AG08396 (cell line): ENCODE data around the gene AHNAK.

Experiments used
- DNase-seq: peaks from one replicate; pipeline ENCODE4 v3.0.0; 2012; ENCODE audit warnings: low spot score, mixed read lengths

The AHNAK gene

DNA sequence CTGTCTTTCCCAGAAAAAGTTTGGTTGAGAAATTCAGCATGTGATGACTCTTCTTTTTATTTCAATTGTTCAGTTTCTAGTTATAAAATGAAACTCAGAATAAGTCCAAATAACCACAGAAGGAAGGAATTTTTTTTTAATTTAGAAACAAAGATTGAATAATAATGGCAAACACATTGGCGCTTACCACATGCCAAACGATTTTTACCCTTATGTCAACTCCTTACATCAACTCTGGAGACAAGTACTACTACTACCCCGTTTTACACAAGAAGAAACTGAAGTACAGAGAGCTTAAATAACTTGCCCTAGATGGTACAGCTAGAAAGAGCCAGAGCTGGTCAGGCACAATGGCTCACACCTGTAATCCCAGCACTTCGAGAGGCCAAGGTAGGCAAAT lies 52.4 kb downstream of the AHNAK start:
- DNase-seq: no peak

DNA sequence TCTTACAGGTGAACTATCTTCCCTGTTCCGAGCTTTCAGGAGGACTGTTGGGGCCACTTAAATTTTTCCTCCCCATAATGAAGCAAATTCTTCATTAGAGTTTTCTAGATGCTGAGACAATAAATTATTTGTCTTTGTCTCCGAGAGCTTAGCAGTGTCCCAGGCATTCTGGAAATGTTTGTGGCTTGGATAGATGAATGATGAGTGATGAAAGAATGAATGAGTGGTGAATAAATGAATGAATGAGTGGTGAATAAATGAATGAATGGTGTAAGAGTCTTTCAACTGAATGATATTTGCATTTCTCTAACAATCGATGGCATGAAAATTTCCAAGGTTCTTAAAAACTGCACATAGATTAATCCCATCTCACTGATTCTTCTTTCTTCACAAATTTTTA lies 52.8 kb downstream of the AHNAK start:
- DNase-seq: no peak

DNA sequence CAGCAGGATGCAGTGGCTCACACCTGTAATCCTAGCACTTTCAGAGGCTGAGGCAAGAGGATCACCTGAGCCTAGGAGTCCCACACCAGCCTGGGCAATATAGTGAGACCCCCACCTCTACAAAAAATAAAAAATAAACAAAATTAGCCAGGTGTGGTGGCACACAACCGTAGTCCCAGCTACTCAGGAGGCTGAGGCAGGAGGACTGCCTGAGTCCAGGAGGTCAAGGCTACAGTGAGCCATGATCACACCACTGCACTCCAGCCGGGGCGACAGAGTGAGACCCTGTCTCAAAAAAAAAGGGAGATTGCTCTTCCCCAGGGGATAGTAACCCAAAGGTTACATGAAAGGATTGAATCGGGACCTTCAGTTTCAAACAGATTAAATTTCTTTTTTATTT lies 54.0 kb downstream of the AHNAK start:
- no peak for DNase-seq

- no peak for DNase-seq
Measured at GRCh38 chr11:62491571-62492329, 54.9 kb downstream of the AHNAK start.

DNA sequence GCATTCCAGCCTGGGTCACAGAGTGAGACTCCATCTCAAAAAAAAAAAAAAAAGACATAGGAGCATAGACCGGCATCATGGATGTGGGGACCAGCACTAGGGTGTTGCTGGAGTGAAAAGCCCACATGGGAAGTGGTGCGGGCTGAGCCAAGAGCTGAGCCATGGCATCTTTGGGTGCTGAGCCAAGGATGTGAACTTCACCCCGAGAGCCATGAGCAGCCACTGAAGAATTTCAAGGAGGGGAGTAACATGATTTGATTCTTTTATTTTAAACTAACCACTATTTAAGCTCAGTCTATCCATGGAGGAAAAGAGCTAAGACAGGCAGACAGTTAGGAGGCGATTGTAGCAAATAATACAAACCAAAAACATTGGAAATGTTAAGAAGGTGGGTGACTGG lies 57.4 kb downstream of the AHNAK start:
- peak; percentile 60 for DNase-seq

DNA sequence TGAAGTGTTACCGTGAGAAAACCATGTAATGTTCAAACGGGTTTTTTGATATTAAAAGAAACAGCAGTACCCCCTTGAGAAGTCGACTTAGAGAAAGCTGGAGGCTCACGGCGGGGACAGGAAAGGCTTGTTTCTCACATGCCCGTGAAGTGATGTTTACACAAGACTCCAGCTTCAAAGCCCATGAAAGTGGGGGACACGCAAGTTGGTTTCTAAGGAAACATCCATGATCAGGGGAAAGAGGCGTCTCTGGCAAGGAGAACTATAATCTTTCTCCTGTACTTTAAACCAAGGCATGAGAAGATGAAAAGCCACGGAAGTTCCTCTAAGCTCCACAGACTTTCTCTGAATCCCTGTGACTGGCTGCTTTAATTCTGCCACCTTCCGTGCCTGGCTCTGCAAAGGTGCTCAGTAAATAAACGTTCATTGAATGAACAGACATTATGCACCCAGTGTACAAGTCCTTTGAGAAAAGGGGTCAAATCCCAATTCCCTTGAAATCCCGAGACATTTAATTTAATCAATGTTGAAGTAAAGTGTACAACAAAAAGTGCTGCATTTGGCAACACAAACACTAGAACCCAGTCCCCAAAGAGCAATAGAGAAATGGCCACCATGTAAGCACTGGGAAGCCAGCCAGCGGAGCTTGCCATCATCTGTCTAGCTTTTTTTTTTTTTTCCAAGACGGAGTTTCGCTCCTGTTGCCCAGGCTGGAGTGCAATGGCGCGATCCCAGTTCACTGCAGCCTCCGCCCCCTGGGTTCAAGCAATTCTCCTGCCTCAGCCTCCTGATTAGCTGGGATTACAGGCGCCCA lies 58.7 kb downstream of the AHNAK start:
- DNase-seq: no peak

GRCh38 chr11:62487136-62487535 lies 59.5 kb downstream of the AHNAK start:
- DNase-seq: no peak

DNA sequence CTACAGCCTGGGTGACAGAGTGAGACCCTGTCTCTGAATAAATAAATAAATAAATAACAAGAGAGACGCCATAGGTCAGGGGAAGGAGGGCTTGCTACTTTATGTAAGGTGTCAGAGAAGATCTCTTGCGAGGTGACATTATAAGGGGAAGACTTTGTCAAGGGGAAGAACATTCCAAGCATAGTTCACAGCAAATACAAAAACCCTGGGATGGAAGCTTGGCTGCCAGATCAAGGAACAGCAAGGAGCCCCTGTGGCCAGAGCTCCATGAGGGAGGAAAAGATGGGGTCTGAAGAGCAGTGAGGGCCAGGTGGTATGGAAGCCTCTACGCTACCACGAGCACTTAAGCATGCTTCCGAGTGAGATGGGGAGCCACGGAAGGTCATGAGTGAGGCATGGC lies 62.3 kb downstream of the AHNAK start:
- DNase-seq: no peak

- no peak for DNase-seq
Measured at GRCh38 chr11:62482753-62483152, 63.9 kb downstream of the AHNAK start.

DNA sequence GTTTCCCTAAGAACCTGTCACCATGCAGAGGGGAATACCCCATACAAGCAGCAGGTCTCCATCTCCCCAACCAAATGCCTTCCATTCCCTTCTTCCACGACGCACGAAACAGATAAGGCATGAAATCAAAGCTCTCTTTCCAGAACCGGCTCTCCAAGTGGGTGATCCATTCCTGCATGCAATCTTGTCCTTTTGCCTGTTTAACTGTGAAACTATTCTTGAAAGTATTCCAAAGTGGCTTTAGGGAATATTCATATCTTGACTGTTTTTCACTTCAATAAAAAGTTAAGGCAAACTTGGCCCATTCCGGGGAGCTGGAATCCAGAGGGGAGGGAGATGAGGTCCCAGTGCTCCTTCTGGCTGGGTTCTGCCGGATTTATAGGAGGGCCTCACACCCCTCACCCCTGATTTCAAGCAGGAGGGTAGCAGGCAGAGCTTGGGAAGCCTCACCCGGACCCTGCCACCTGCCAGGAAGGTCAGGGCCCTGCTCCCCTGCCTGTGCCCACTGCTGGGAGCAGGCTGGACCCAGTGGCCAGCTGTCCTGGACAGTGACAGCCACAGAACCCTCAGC lies 66.9 kb downstream of the AHNAK start:
- DNase-seq: no peak

DNA sequence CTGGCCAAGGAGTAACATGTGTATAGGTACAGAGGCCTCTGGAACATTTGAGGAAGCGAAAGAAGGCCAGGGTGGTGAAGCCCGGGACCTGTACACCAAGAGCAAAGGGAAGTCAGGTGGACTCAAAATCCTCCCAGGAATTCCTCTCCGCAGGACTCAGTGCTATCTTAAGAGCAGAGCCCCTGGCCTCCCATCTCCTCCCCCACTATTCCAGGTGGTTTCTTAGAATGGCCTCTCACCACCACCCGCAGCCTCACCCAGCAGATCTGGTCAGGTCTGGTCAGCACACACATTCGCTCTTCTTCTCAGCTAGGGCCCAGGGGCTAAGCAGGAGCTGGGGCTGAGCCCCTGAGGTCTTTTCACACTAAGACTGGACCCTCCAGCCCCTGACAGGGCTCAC lies 68.7 kb downstream of the AHNAK start:
- DNase-seq: no peak

- peak; percentile 46 for DNase-seq
Measured at GRCh38 chr11:62472063-62472884, 74.3 kb downstream of the AHNAK start.

- DNase-seq: no peak
Measured at GRCh38 chr11:62471603-62472002, 75.0 kb downstream of the AHNAK start.

- no peak for DNase-seq
Measured at GRCh38 chr11:62468577-62468976, 78.0 kb downstream of the AHNAK start.

GRCh38 chr11:62466444-62466843 lies 80.2 kb downstream of the AHNAK start:
- DNase-seq: no peak

GRCh38 chr11:62464655-62465054 lies 82.0 kb downstream of the AHNAK start:
- DNase-seq: no peak

DNA sequence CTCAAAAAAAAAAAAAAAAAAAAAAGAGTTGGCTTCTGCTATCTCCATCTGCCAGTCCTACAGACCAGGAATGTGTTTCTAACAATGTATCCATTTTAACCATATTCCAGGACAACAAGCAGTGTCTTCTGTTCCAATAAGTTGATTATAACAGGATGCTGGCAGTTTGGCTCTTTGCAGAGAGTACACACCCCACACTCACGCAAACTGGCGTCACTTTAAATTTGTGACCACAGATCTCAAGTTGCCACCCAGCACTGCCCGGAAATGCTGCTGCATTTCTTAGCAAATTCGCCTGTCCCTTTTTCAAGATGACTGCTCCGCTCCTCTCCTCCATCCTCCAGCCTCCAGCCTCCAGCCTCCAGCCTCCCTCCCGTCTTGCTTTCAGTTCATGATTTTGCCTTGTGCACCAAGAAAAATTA lies 83.5 kb downstream of the AHNAK start:
- DNase-seq: no peak

GRCh38 chr11:62462508-62462892 lies 84.1 kb downstream of the AHNAK start:
- no peak for DNase-seq

DNA sequence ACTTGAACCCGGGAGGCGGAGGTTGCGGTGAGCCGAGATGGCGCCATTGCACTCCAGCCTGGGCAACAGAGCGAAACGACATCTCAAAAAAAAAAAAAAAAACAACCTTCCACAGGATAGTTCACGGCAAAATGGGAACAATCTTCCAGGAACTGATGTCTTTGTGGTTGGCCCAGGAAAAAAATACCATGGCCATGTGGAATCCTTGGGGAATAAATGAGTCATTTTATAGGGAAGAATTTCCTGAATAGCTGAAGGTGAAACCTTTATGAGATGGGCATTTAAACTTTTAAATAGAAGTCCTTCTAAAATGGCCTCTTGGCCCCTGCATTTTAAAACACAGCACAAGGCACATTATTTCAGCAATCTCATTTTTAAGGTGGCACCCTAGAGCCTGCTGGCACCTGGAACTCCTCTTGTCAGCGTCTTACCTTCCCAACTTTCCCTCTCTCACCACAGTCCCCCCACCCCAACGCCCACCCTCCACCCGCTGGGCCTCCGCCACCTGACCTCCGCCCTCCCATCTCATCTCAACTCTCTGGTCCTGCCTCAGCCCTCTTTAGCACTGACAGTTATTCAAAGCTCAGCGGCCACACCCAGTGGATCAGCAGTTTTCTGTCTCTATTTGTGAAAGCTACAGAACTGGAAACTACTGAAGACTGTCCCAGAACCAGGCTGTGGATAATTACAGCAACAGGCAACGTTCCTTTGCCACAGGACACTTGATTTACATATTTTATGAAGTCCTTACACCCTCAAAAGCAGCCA lies 84.7 kb downstream of the AHNAK start:
- no peak for DNase-seq

GRCh38 chr11:62459080-62459479 lies 87.5 kb downstream of the AHNAK start:
- no peak for DNase-seq

DNA sequence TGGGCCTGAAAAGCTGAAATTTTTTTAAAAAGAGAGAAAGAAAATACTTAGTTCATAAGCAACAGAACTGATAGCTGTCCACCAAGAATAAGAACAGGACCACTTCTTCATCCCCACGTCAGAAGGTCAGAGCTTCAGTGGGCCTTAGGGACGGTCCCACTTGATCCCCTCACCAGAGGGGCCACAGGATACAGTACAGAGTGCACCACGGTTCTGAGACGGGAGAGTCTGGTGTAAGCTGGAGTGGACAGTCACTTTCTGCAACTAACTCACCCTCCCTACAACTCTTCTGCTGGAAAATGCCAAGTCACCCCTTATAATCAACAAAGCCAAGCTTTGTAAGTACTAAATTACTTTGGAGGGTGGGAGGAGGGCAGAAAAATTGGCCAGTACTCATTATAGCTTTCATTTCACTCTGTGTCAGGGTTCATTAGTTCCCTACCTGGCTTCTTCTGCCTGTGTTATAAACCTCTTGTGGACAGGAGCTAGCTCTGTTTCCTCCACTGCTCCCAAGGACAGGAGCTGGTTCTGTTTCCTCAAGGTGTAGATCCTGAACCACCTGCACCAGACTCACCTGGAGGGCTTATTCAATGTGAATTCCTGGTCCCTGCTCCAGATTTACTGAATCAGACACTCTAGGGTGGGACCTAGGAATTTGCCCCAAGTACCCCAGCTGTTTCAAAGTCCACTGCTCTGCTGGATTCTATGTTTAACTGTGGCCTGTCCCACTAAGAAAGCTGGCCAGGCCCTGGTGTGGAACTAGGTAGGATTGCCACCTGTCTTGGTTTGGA lies 88.2 kb downstream of the AHNAK start:
- DNase-seq: no peak
